HG02970 (cell line): ENCODE data around the gene SIM2.

Source experiments
- ATAC-seq: cut with Tn5 transposase; IDR thresholded peaks from one replicate; pipeline ENCODE4 v1.9.1; 2021; ENCODE audit warnings: mild to moderate bottlenecking, moderate library complexity, moderate number of reproducible peaks; ENCODE audit not compliant: unreplicated experiment, low FRiP score

SIM2 gene

DNA sequence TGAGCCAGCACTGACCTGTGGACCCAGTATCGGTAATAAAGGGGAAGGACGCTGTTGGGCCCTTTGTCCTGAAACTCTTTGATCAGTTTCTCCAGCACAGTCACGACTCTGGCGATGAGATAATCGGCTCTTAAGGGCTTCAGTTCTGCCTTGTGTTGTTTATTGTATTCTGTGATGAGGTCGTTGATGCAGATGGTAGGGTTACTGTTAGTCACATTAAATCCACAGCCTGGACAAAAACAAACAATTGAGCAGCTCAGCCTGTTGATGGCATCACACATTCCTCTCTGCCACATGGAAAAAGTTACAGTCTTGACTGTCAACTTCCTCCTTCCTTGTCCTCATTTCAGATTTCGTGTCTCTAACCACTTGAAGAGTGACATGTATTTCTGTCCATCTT is 57.6 kb downstream of the SIM2 start:
- no peak for ATAC-seq

DNA sequence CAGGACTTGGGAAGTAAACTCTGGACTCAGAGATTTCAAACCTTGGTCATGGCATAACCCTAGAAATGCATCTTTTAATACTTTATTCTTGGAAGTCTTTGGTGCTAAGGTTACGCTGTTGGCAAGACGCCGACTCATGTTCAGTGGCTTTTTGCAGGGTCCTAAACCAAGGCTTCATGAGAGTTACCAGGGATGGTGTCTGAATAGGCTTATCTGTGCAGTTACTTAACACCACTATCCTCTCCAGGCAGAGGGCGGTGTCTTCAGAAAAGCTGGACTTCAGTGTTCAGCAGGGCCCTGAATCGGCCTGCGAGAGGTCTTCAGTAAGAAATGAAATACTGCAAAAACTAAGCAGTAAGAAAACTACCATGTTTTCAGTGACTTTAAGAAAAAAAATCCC is 58.3 kb downstream of the SIM2 start:
- no peak for ATAC-seq

DNA sequence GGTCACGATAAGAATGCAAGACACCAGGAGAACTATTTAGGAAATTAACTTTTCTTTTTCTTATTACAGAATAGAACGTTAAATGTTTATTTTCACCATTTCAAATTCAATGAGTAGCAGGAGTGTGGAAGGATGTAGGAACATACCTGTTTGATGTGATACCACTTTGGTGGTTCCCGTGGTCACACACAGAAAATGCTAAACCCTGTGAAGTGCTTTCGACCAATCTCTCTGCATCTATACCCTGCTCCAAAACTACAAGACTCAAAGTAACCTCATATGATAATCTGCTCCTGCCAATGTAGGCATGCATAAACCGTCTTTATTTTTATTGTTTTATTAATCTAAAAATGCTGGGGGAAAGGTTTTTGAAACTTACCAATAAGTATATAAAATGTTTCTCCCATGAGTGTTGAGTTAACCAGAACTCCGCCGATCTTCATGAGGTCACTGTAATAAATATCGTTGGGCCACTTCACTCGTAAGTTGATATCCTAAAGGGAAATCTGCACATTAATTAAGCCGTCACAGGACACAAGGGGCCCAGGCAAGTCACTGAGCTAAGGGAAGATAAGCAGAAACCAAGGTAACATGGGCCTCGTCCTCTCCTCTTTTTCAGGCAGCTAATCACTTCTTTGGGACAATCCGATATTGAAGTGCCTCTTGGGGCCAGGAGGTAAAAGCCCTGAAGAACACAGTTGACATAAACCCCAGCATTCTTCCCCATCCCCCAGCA is 60.6 kb downstream of the SIM2 start:
- ATAC-seq, result no peak

DNA sequence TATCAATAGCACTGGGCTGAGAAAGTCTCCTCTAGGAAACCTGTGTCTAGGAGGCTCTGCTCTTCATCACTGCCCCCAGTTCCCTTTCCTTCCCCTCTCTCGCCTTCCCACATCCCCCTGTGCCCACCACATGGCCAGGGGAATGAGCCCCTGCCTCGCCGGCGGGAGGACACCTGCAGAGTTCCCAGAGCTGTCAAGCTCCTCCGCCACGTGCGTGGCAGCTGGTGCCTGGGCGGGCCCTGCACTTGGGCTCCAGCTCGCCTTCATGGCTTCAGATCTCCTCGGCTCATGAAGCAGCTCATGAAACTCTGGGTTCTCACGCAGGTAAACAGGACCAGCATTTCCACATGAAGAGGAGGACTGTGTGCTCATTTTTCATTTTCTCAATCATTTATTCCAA is 62.8 kb downstream of the SIM2 start:
- ATAC-seq, result no peak

- no peak for ATAC-seq
These were observed 63.7 kb downstream of the SIM2 start for GRCh38 chr21:36762642-36763041.

GRCh38 chr21:36763305-36763704 is 64.4 kb downstream of the SIM2 start:
- ATAC-seq, result no peak

- no peak for ATAC-seq
These were observed 66.3 kb downstream of the SIM2 start for GRCh38 chr21:36765229-36765628.

GRCh38 chr21:36766511-36766910 is 67.6 kb downstream of the SIM2 start:
- no peak for ATAC-seq

GRCh38 chr21:36767096-36767495 is 68.2 kb downstream of the SIM2 start:
- ATAC-seq, result no peak

DNA sequence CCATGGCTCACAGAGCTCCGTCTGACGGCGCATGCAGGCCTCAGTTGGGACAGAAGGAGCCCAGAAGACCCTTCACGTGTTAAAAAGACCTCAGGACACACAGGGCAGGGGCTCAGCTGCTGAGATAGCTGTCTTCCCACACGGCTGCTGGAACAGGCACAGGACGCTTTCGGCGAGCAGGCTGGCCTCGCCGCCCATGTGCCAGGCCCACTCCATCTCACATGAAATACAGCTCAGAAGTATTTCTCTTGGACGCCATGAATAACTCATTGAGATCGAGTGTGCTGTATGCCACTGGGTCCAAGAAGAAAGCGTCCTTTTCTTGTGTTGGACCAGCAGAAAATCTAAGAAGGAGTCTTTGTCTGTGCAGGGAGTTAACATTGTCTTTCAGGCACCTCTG is 69.6 kb downstream of the SIM2 start:
- ATAC-seq, result no peak

- no peak for ATAC-seq
These were observed 70.3 kb downstream of the SIM2 start for GRCh38 chr21:36769051-36769839.

DNA sequence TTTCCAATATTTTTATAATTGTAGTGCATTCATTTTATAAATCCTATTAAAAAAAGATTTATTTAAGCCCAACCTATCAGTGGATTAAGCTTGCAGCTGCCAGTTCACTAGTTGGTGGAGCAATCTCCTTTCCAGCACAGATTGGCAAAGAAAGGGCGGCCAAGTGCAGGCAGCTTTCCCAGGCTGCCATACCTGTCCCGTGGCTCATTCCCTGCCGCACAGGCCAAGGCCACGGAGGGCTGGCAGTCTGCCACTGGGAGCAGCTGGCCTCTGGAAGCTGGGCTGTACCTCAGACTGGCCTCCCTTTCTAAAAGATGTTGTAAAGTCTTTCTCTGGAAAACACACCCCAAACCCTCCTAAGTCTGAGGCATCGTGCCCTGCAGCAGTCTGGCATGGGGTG is 74.2 kb downstream of the SIM2 start:
- ATAC-seq, result no peak

- no peak for ATAC-seq
These were observed 75.1 kb downstream of the SIM2 start for GRCh38 chr21:36773995-36774394.

GRCh38 chr21:36776981-36777617 is 78.2 kb downstream of the SIM2 start:
- no peak for ATAC-seq

- no peak for ATAC-seq
These were observed 81.9 kb downstream of the SIM2 start for GRCh38 chr21:36780861-36781260.

- no peak for ATAC-seq
These were observed 84.9 kb downstream of the SIM2 start for GRCh38 chr21:36783612-36784374.

DNA sequence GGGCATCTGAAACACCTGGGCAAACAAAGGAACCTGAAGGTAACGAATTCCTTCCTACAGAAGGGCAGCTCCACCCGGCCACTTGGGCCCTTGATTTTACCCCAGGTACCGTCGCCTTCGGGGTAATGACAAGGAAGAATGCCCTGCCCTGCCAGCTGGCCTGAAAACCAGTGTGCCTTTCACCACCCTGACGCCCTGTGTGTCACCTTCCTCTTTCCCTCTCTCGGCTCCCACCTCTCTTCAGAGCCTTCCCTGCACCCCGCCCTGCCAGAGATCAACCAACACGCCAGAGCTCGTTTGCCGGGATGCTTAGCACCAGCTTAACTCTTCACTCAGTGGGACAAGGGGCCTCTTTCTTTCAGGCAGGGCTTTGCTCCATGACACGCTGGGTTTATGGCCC is 86.0 kb downstream of the SIM2 start:
- no peak for ATAC-seq

- ATAC-seq, result no peak
These were observed 86.7 kb downstream of the SIM2 start for GRCh38 chr21:36785615-36786014.

- ATAC-seq, result no peak
These were observed 87.3 kb downstream of the SIM2 start for GRCh38 chr21:36786186-36786585.

DNA sequence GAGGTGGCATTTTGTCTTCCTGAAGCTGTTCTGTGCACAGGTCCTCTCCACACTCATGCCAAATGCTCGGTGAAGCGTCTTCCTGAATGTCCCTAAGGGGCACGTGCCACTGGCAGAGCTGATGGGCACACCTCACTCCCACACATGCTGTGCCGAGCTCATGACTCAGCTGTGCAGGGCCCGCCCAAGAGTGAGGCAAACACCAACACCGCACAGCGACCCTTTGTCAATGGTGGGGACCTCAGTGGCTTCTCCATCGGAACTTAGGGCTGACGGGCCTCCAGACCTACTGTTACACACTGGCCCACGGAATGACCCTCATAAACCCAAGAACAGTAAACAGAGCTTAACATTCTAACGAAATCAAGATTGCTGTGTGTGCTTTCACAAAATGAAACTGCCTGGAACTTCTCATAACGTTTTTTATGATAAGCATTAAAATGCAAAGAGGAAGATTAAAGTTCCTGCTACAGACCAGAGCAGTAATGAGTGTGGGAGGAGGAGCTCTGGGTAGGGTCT is 89.3 kb downstream of the SIM2 start:
- no peak for ATAC-seq

DNA sequence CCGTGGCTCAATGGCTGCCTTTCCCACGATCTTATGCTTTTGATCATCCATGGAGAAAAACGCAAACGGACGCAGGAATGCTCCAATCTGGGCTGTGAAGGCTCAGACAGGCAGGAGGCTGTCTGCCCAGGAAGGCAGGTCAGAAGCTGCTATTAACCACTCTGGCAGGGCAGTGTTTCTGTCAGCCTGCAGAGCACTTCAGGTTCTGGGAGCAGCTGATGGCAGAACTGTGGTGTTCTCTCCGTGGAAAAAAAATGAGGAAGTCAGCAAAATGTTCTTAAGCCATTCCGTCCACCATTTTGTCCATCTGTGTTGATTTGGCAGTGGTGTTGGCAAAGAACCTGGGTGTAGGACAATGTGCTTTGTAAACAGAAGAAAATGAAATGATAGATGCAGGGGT is 91.7 kb downstream of the SIM2 start:
- ATAC-seq, result no peak
